ENCODE results near the gene DGKI.
"Not testable (repeated sequence)": the region's sequence is repeated elsewhere in the genome, so short reads cannot be mapped to it uniquely, and the experiment has no call there.

Gene DGKI

GRCh38 chr7:137731436-137731835 is 115.3 kb downstream of the DGKI start:
- no peaks in the 10 kb centered on the region for H3K27me3 Mint-ChIP-seq
- H3K27ac Mint-ChIP-seq = no peak overlapping the region
- H3K4me1 Mint-ChIP-seq = no peaks in the 10 kb centered on the region
- CTCF ChIA-PET = no interaction called here
- no peaks in the 10 kb centered on the region for H3K36me3 Mint-ChIP-seq
- DNase-seq = no peak
- H3K9me3 Mint-ChIP-seq = no peaks in the 10 kb centered on the region
- H3K4me3 Mint-ChIP-seq = no peak overlapping the region

- no peaks in the 10 kb centered on the region for H3K27me3 Mint-ChIP-seq
- no peaks in the 10 kb centered on the region for H3K9me3 Mint-ChIP-seq
Measured at GRCh38 chr7:137728426-137728825, 118.3 kb downstream of the DGKI start.

GRCh38 chr7:137727413-137727812 is 119.4 kb downstream of the DGKI start:
- no peak for DNase-seq
- Mint-ChIP-seq H3K4me1 (no peaks in the 10 kb centered on the region), H3K4me3 (no peak overlapping the region), H3K27me3 (no peaks in the 10 kb centered on the region), H3K27ac (no peak overlapping the region), H3K36me3 (no peaks in the 10 kb centered on the region), H3K9me3 (no peaks in the 10 kb centered on the region)
- CTCF ChIA-PET = no interaction called here

More at GRCh38 chr7:137728426-137728825, 118.3 kb downstream of the DGKI start:
- Mint-ChIP-seq H3K36me3 (no peaks in the 10 kb centered on the region), H3K27ac (no peak overlapping the region), H3K4me3 (no peak overlapping the region), H3K4me1 (no peaks in the 10 kb centered on the region)
- no peak for DNase-seq
- CTCF ChIA-PET = no interaction called here

DNA sequence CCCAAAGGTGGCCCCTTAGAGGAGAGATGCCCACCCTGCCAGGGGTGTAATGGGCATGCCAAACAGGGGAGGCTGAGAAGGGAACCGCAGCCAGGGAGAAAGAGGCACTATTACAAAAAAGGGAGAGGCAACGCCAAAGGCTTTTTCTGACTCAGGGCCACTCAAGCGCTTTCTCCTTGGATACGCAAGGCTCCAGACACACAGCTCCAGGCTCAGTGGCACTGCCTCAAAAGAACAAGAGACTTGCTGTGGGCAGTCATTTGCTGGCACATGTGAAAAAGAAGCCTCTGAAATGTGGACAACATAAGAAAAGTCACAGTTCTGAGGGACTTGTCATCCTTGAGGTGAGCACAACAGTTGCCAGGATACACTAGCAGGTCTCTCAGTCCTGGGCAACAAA is 128.4 kb downstream of the DGKI start:
- CTCF ChIA-PET = no interaction called here
- H3K4me1 Mint-ChIP-seq = no peaks in the 10 kb centered on the region
- H3K4me3 Mint-ChIP-seq = no peak overlapping the region
- H3K9me3 Mint-ChIP-seq = no peaks in the 10 kb centered on the region
- no peak overlapping the region for H3K27ac Mint-ChIP-seq
- no peak for DNase-seq
- no peaks in the 10 kb centered on the region for H3K36me3 Mint-ChIP-seq
- H3K27me3 Mint-ChIP-seq = no peaks in the 10 kb centered on the region

GRCh38 chr7:137717811-137718271 is 128.9 kb downstream of the DGKI start:
- Mint-ChIP-seq H3K27ac (no peak overlapping the region), H3K4me1 (no peaks in the 10 kb centered on the region), H3K4me3 (no peak overlapping the region), H3K27me3 (no peaks in the 10 kb centered on the region), H3K9me3 (no peaks in the 10 kb centered on the region), H3K36me3 (no peaks in the 10 kb centered on the region)
- DNase-seq = no peak
- CTCF ChIA-PET = no interaction called here

- Mint-ChIP-seq H3K27me3 (no peaks in the 10 kb centered on the region), H3K36me3 (no peaks in the 10 kb centered on the region), H3K4me1 (no peaks in the 10 kb centered on the region), H3K4me3 (no peak overlapping the region), H3K9me3 (no peaks in the 10 kb centered on the region), H3K27ac (no peak overlapping the region)
- CTCF ChIA-PET = no interaction called here
- DNase-seq = no peak
Measured at GRCh38 chr7:137717045-137717444, 129.7 kb downstream of the DGKI start.

DNA sequence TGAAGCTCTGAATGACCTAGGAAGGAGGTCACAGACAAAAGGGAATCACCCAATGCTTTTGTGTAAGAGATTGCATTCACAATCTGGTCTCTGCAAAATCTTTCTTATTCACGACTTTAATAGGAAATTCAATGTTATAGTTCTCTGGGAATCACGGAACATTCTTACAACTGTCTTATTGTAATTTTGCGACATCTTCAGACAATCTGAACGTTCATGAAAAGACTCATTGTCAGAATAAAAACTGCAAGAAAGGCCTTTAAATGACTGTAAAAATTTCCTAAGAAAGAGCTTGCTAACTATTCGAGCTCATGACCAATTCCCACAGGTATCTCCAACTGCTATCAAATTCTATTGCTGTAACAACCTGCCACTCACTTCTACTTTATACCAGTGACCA is 130.7 kb downstream of the DGKI start:
- H3K27ac Mint-ChIP-seq = no peak overlapping the region
- no peak overlapping the region for H3K4me3 Mint-ChIP-seq
- no peaks in the 10 kb centered on the region for H3K27me3 Mint-ChIP-seq
- DNase-seq = no peak
- CTCF ChIA-PET = no interaction called here
- no peaks in the 10 kb centered on the region for H3K36me3 Mint-ChIP-seq
- H3K4me1 Mint-ChIP-seq = no peaks in the 10 kb centered on the region
- H3K9me3 Mint-ChIP-seq = no peaks in the 10 kb centered on the region

GRCh38 chr7:137715533-137715932 is 131.2 kb downstream of the DGKI start:
- Mint-ChIP-seq H3K27ac (no peak overlapping the region), H3K9me3 (no peaks in the 10 kb centered on the region), H3K4me1 (no peaks in the 10 kb centered on the region), H3K36me3 (no peaks in the 10 kb centered on the region), H3K4me3 (no peak overlapping the region), H3K27me3 (no peaks in the 10 kb centered on the region)
- CTCF ChIA-PET = no interaction called here
- DNase-seq = no peak

GRCh38 chr7:137715121-137715520 is 131.7 kb downstream of the DGKI start:
- Mint-ChIP-seq H3K36me3 (no peaks in the 10 kb centered on the region), H3K4me1 (no peaks in the 10 kb centered on the region), H3K9me3 (no peaks in the 10 kb centered on the region), H3K4me3 (no peak overlapping the region), H3K27me3 (no peaks in the 10 kb centered on the region), H3K27ac (no peak overlapping the region)
- DNase-seq = no peak
- CTCF ChIA-PET = no interaction called here

DNA sequence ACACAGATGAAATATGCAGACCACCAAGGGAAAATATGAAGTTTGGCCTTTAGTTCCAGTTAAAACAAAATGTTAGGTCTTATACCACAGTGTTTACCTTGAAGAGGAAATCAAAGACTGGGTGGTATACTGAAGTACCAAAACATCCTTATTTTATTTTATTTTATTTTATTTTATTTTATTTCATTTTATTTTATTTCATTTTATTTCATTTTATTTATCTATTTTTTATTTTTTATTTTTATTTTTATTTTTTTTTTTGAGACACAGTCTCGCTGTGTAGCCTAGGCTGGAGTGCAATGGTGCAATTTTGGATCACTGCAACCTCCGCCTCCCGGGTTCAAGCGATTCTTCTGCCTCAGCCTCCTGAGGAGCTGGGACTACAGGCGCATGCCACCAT is 140.4 kb downstream of the DGKI start:
- H3K9me3 Mint-ChIP-seq, DNase-seq, CTCF ChIA-PET, H3K4me1 Mint-ChIP-seq, H3K27me3 Mint-ChIP-seq, H3K27ac Mint-ChIP-seq, H3K36me3 Mint-ChIP-seq, H3K4me3 Mint-ChIP-seq: not testable (repeated sequence)

DNA sequence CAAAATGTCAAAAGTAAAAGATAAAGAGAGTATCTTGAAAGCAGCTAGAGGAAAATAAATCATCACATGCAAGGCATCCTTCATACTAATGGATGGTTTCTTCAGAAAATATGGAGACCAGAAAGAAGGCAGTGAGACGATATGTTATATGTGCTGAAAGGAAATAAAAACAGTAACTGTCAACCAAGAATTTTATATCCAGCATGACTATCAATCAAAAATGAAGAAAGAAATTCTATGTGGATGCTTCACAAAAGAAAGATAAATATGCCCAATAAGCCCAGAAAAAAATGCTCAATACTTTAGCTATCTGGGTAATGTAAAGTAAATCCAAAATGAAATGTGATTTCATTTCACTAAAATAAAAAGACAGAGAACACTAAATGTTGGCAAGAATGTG is 142.1 kb downstream of the DGKI start:
- CTCF ChIA-PET = no interaction called here
- Mint-ChIP-seq H3K4me3 (no peak overlapping the region), H3K9me3 (peaks cover 4% of the 10 kb centered on the region), H3K4me1 (no peaks in the 10 kb centered on the region), H3K36me3 (peaks cover 1% of the 10 kb centered on the region), H3K27ac (no peak overlapping the region), H3K27me3 (no peaks in the 10 kb centered on the region)
- no peak for DNase-seq

DNA sequence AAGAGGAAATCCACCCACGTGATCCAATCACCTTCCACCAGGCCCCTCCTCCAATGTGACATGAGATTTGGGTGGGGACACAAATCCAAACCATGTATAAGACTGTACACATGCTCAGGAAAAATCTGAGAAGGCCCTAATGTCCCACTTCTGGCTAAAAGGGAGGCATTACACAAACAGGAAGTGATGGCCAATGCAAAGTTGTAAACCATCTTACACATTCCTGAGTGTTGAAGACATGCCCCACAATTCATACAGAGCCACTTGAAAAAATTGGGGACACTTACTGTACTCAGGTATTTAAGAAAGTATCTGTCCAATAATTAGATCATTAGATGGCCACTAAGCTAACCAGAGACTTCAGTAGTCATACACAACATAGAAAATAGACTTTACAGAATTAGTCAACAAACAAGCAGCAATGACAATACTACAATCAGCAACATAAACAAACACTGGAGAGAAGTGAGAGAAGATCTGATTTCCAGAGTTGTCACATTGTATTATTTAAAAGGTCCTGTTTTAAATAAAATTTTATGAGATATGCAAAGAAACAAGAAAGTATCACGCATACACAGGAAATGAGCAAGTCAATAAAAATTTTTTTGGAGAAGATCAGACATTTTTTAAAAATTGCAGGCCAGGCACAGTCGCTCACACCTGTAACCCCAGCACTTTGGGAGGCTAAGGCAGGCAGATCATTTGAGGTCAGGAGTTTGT is 143.3 kb downstream of the DGKI start:
- Mint-ChIP-seq H3K4me1 (no peaks in the 10 kb centered on the region), H3K36me3 (peaks cover 1% of the 10 kb centered on the region), H3K9me3 (peaks cover 4% of the 10 kb centered on the region), H3K27me3 (no peaks in the 10 kb centered on the region), H3K27ac (no peak overlapping the region), H3K4me3 (no peak overlapping the region)
- CTCF ChIA-PET = no interaction called here
- DNase-seq = no peak

DNA sequence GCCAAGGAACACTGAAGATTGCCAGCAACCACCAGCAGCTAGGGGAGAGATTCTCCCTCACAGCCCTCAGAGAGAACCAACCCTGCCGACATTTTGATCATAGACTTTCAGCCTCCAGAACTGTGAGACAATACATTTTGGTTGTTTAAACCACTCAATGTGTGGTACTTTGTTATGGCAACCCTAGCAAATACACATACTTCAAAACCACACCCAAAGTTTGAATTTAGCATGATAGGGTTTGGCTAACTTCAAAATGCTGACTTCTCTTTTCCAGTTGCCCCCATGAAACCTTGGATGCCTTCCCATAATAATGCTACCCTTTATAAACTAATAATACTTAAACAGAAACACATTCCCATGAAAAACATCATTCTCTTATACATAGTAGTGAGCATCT is 149.8 kb downstream of the DGKI start:
- Mint-ChIP-seq H3K27ac (no peak overlapping the region), H3K4me3 (no peak overlapping the region), H3K4me1 (no peaks in the 10 kb centered on the region), H3K9me3 (no peaks in the 10 kb centered on the region), H3K27me3 (no peaks in the 10 kb centered on the region), H3K36me3 (no peaks in the 10 kb centered on the region)
- no peak for DNase-seq
- CTCF ChIA-PET = no interaction called here

DNA sequence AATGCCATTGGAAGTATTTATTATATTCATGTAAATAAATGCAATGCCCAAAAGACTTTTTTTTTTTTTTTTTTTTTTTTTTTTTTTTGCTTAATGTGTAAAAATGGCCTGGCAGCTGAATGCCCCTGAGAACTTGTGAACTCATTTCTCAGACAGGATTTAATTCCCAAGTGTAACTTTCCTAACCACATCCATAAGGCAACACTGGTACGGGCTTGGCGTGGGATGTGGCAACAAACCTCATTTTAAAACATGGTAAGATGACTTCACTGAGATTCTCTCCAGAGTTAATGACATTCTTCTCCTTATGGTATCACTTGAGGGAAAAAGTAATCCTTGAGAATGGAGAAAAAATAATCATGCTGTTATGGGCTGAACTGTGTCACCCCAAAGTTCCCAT is 150.4 kb downstream of the DGKI start:
- Mint-ChIP-seq H3K9me3 (no peaks in the 10 kb centered on the region), H3K4me1 (no peaks in the 10 kb centered on the region), H3K4me3 (no peak overlapping the region), H3K27me3 (no peaks in the 10 kb centered on the region), H3K27ac (no peak overlapping the region), H3K36me3 (no peaks in the 10 kb centered on the region)
- no peak for DNase-seq
- CTCF ChIA-PET = no interaction called here

DNA sequence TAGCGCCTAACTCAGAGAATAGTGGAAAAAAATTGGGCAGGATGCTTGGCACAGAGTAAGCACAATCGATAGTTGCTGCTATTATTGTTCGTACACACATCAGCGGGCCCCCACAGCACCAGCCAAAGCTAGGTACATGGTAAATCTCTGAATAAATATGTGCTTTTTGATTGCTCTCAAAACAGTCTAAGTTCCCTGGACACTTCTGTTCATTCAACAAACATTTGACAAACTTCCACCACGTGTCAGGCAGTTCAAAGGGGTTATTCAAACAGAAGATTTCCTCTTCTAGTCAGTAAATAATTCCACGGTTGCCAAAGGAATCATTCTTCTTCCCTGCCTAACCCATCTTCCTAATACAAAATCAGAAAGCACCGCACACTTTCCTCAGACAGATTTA is 150.8 kb downstream of the DGKI start:
- no peak overlapping the region for H3K4me3 Mint-ChIP-seq

DNA sequence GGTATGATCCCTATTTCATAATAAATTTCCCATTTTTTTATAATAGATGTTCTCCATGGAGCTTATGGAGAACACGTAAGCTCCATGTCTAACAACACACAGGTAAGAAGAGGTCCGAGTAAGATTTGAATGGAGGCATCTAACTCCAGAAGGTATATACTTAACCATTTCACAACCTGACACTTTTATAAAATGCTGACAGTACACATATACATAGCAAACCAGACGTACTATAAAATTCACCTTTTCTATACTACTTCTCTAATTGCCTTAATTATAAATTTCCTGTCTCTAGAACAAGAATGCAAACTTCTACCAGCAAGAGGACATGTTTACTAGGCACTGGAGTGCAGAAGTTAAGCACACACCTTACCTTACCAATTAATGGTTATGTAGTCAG is 151.3 kb downstream of the DGKI start:
- Mint-ChIP-seq H3K27me3 (no peaks in the 10 kb centered on the region), H3K4me1 (no peaks in the 10 kb centered on the region), H3K9me3 (no peaks in the 10 kb centered on the region), H3K27ac (no peak overlapping the region), H3K36me3 (no peaks in the 10 kb centered on the region), H3K4me3 (no peak overlapping the region)
- CTCF ChIA-PET = no interaction called here
- DNase-seq = no peak

More for the DNA sequence above, 150.8 kb downstream of the DGKI start:
- no peak overlapping the region for H3K27ac Mint-ChIP-seq
- CTCF ChIA-PET = no interaction called here
- no peaks in the 10 kb centered on the region for H3K9me3 Mint-ChIP-seq
- no peaks in the 10 kb centered on the region for H3K36me3 Mint-ChIP-seq
- H3K4me1 Mint-ChIP-seq = no peaks in the 10 kb centered on the region
- no peaks in the 10 kb centered on the region for H3K27me3 Mint-ChIP-seq
- no peak for DNase-seq
